ENCODE results near the gene UPF2. TPM values are rescaled to one million over a fixed set of nuclear protein-coding genes. Genes with fewer than 3 reads are reported as not detected.

The UPF2 gene
- total and polyA plus RNA-seq, 4 donors, result 7.4 to 36.4 (median 13.3) TPM

DNA sequence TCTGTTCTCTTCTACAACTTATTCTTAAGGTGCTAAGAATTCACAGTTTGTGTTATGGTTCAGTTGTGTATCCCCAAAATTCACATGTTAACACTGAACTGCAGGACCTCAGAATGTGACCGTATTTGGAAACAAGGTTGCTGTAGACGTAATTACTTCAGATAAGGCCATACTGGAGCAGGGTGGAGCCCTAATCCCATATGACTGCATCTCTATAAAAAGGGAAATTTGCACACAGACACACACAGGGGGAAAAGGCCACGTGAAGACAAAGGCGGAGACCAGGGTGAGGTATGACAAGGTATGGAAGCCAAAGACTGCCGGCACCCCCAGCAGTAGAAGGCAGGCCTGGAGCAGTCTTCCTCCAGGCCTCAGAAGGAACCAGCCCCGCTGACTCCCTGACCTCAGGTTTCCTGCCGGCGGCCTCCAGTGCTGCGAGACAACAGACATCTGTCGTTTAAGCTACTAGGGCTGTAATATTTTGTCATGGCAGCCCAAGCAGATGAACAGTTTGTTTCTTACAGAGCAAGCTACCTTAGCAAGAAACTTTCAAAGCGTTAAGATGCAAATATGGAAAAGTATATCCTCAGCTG is 120.7 kb downstream of the UPF2 start:
- ATAC-seq (ENCODE audit: insufficient read depth, low FRiP score), result no peak
- 39 to 66% methylated on average over 11 of the region's 11 CpGs for WGBS, 2 donors
- H3K4me3 ChIP-seq, result no peak overlapping the region
- peaks cover 28 to 35% (median 30%) of the 10 kb centered on the region in 4 donors for H3K36me3 ChIP-seq (ENCODE audit: control insufficient read depth in 4 of 4, insufficient read depth in 4 of 4, low read length in 4 of 4)
- TF ChIP-seq, protein P1, sequence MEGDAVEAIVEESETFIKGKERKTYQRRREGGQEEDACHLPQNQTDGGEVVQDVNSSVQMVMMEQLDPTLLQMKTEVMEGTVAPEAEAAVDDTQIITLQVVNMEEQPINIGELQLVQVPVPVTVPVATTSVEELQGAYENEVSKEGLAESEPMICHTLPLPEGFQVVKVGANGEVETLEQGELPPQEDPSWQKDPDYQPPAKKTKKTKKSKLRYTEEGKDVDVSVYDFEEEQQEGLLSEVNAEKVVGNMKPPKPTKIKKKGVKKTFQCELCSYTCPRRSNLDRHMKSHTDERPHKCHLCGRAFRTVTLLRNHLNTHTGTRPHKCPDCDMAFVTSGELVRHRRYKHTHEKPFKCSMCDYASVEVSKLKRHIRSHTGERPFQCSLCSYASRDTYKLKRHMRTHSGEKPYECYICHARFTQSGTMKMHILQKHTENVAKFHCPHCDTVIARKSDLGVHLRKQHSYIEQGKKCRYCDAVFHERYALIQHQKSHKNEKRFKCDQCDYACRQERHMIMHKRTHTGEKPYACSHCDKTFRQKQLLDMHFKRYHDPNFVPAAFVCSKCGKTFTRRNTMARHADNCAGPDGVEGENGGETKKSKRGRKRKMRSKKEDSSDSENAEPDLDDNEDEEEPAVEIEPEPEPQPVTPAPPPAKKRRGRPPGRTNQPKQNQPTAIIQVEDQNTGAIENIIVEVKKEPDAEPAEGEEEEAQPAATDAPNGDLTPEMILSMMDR (IDR thresholded peaks at IDR 0.05; ENCODE audit: control extremely low read depth, extremely low read depth), result no peak
- H3K27me3 ChIP-seq (ENCODE audit: control insufficient read depth in 3 of 3, insufficient read depth in 3 of 3, low read length in 2 of 3), result no peaks in the 10 kb centered on the region
- no peak overlapping the region for H3K9ac ChIP-seq (ENCODE audit: insufficient read depth in 1 of 2, low read length in 2 of 2)
- no peaks in the 10 kb centered on the region for H3K9me3 ChIP-seq (ENCODE audit: control insufficient read depth in 4 of 4, insufficient read depth in 3 of 4, low read length in 3 of 4)
- DNase-seq, result peak; percentile 66 to 77 (median 71)
- peaks cover 0 to 10% (median 3%) of the 10 kb centered on the region in 5 donors for H3K4me1 ChIP-seq (ENCODE audit: control insufficient read depth in 5 of 5, insufficient read depth in 5 of 5, low read length in 5 of 5)
- H3K27ac ChIP-seq (ENCODE audit: low read depth in 1 of 2, low read length in 1 of 2), result no peak overlapping the region

DNA sequence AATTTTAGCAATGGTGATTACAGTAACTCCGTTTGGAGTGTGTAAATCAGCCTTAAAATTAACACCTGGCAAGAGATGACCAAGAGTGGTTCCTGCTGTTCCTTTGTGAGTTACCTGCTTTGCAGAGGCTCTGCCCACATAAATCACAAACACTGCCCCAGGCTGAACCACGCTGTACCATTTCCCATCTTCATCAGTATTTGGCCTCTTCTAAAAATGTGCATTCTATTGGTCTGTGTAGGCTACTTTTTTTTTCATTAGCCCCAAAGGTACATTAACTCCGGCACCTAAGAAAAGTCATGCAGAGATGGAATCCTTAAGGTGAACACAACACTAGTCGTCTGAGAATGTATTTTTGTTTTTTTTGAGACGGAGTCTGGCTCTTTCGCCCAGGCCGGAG is 123.3 kb downstream of the UPF2 start:
- no peak for ATAC-seq (ENCODE audit: insufficient read depth, low FRiP score)
- 89 to 93% methylated on average over 7 of the region's 7 CpGs for WGBS, 2 donors
- no peak for DNase-seq
- TF ChIP-seq, protein P1 (IDR thresholded peaks at IDR 0.05; ENCODE audit: control extremely low read depth, extremely low read depth), result no peak
- Histone ChIP-seq H3K27me3 (ENCODE audit: control insufficient read depth in 3 of 3, insufficient read depth in 3 of 3, low read length in 2 of 3) (no peaks in the 10 kb centered on the region), H3K4me3 (no peak overlapping the region), H3K9ac (ENCODE audit: insufficient read depth in 1 of 2, low read length in 2 of 2) (no peak overlapping the region), H3K27ac (ENCODE audit: low read depth in 1 of 2, low read length in 1 of 2) (no peak overlapping the region), H3K4me1 (ENCODE audit: control insufficient read depth in 5 of 5, insufficient read depth in 5 of 5, low read length in 5 of 5) (peaks cover 0 to 10% (median 2%) of the 10 kb centered on the region in 5 donors), H3K9me3 (ENCODE audit: control insufficient read depth in 4 of 4, insufficient read depth in 3 of 4, low read length in 3 of 4) (no peaks in the 10 kb centered on the region), H3K36me3 (ENCODE audit: control insufficient read depth in 4 of 4, insufficient read depth in 4 of 4, low read length in 4 of 4) (peaks cover 13 to 19% (median 15%) of the 10 kb centered on the region in 4 donors)

DNA sequence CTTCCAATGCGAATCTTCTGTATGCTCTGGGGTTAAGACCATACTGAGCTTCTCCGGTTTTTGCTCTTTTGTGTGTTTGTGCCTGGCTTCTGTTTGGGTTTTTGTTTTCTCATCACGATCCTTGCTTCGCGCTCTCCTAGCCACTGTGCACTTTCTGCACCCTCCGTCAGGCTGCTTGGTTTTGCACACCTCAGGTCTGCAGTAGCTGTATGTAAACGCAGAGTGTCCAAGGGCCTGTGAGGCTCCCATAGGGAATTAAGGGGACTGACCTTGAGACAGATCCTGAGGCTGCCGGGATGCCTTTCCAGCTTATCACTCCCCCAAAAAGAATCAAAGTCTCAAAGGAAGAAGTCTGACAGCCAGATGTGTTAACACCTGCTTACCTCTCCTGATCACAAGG is 124.2 kb downstream of the UPF2 start:
- Histone ChIP-seq H3K27ac (ENCODE audit: low read depth in 1 of 2, low read length in 1 of 2) (no peak overlapping the region), H3K9ac (ENCODE audit: insufficient read depth in 1 of 2, low read length in 2 of 2) (no peak overlapping the region), H3K27me3 (ENCODE audit: control insufficient read depth in 3 of 3, insufficient read depth in 3 of 3, low read length in 2 of 3) (no peaks in the 10 kb centered on the region), H3K4me1 (ENCODE audit: control insufficient read depth in 5 of 5, insufficient read depth in 5 of 5, low read length in 5 of 5) (peaks cover 0 to 10% (median 2%) of the 10 kb centered on the region in 5 donors), H3K9me3 (ENCODE audit: control insufficient read depth in 4 of 4, insufficient read depth in 3 of 4, low read length in 3 of 4) (no peaks in the 10 kb centered on the region), H3K36me3 (ENCODE audit: control insufficient read depth in 4 of 4, insufficient read depth in 4 of 4, low read length in 4 of 4) (peaks cover 13 to 19% (median 15%) of the 10 kb centered on the region in 4 donors), H3K4me3 (no peak overlapping the region)
- ATAC-seq (ENCODE audit: insufficient read depth, low FRiP score) (no peak), DNase-seq (no peak)
- WGBS, 2 donors, result 88 to 90% methylated on average over 8 of the region's 8 CpGs
- TF ChIP-seq, protein P1 (IDR thresholded peaks at IDR 0.05; ENCODE audit: control extremely low read depth, extremely low read depth), result no peak

All from lung (tissue), 12 donors.